LNCaP clone FGC (cell line): Measurements from ENCODE around the gene CBX4.

Experiments used
- DNase-seq: peaks from one replicate; pipeline ENCODE4 v3.0.0-alpha.2; 2011; ENCODE audit warnings: low read depth
- H3K4me3 ChIP-seq: 2 replicates; pipeline ENCODE4 v1.5.1; 2011; ENCODE audit warnings: mild to moderate bottlenecking, low read depth, low read length, control low read depth
- TF ChIP-seq, protein P1 (sequence below): IDR thresholded peaks from 2 replicates; pipeline ENCODE4 v1.5.1; 2012; ENCODE audit warnings: mild to moderate bottlenecking; ENCODE audit not compliant: control insufficient read depth, insufficient read depth; ENCODE audit errors: extremely low read depth

The CBX4 gene

DNA sequence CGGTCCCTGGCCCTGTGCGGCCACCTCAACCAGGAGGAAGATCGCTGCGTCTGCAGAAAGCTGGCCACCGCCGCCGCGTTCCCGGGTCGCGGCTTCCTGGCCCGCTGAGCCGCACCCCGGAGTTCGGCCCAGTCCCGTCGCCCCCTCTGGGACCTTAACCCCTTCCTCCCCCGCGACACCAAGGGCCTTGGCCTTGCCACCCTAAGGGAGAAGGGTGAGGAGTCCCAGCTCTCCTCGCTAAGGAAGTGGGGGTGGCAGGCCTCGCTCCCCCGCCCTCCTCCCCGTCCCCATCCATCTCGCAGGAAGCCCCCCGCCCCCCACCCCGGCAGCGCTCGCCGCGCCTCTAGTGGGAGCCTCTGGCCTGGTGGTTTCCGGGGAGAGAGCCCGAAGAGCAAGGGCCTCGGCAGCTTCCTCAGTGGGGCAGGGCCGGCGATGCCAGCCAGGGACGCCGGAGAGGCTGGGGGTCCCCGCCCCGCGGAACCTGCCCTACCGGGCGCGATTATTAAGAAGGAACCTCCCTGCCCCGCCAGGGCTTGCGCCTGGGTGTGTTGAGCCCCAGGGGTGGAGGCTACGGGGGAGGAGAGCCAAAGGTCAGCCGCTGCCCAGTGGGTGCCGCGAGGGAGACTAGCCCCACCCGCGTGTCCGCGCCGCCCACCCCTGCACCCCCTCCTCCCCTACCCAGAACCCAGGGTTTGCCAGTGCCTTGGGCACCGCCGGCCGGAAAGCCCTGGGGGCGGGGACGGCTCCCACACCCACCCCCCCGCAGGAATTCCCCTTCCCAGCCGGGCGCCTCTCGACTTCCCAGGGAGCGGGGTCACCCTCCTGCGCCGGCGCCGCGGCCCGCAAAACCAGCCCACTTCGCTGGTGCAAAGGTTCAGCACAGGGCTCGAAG is 6.8 kb downstream of the CBX4 start:
- TF ChIP-seq, protein P1, sequence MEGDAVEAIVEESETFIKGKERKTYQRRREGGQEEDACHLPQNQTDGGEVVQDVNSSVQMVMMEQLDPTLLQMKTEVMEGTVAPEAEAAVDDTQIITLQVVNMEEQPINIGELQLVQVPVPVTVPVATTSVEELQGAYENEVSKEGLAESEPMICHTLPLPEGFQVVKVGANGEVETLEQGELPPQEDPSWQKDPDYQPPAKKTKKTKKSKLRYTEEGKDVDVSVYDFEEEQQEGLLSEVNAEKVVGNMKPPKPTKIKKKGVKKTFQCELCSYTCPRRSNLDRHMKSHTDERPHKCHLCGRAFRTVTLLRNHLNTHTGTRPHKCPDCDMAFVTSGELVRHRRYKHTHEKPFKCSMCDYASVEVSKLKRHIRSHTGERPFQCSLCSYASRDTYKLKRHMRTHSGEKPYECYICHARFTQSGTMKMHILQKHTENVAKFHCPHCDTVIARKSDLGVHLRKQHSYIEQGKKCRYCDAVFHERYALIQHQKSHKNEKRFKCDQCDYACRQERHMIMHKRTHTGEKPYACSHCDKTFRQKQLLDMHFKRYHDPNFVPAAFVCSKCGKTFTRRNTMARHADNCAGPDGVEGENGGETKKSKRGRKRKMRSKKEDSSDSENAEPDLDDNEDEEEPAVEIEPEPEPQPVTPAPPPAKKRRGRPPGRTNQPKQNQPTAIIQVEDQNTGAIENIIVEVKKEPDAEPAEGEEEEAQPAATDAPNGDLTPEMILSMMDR, result no peak
- H3K4me3 ChIP-seq, result peak overlapping the region; percentile 94

DNA sequence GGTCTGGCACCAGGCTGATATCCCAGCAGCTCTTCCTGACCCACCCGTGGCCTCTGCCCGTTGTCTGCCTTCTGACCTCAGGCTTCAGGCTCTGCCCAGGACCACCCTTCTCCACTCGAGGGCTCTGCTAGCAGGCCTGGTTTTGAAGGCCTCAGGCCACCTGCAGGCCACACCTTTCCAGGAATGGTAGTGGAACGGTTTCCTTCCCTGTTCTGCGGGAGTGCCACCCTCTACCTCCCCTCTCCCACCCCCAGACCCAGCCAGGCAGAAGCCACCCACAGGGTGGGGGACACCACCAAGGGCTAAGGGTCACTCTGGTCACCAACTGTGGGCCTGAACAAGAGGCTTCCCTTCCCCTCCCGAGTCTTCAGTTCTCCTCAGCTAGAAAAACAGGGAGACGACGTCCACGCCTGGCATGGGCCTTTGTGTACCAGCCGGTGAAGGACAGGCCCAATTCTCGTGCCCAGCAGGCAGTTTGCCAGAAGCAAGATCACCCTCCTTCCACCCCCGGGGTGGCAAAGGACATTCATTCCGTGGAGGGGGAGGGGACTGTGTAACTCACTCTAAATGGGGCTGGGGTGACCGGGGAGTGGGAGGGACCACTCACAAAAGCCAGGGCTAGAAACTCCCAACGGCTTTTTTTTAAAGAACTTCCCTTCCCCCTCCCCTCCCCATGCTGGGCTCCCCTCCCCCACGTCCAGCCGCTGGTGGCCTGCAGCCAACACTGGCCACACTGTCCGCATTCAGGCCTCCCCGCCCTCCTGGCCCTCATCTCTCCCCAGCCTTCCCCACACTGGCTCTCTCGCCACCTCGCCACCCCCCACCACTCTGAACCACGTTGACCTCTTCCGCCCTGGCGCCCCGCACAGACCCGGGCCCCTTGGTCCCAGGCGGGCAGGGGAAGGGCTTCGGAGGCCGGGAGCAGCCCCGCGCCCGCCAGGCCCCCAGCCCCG is 7.7 kb downstream of the CBX4 start:
- TF ChIP-seq, protein P1, result no peak
- DNase-seq, result peak; percentile 92
- peak overlapping the region; percentile 94 for H3K4me3 ChIP-seq

More for the DNA sequence above, 6.8 kb downstream of the CBX4 start:
- DNase-seq, result no peak

DNA sequence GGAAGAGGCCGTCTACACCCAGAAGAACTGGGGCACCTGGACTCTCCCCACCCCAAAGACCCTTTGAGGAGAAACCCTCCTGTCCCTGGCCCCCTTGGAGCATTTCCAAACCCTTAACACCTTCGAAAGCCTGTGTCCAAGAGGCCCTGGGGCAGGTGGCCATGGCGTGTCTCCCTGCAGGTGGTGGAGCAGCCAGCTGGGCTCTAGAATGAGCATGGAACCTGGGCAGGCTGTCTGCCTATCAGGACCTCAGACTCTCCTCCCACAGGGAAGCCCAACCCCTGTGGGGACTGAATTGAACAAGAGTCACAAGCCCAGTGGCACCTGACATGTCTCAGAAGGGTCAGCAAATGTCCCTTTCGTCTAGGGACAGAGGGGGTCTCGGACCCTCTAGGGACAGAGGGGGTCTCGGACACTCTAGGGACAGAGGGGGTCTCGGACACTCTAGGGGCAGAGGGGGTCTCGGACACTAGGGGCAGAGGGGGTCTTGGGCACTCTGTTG is 8.4 kb downstream of the CBX4 start:
- TF ChIP-seq, protein P1, result no peak
- DNase-seq, result no peak
- H3K4me3 ChIP-seq, result no peak overlapping the region

DNA sequence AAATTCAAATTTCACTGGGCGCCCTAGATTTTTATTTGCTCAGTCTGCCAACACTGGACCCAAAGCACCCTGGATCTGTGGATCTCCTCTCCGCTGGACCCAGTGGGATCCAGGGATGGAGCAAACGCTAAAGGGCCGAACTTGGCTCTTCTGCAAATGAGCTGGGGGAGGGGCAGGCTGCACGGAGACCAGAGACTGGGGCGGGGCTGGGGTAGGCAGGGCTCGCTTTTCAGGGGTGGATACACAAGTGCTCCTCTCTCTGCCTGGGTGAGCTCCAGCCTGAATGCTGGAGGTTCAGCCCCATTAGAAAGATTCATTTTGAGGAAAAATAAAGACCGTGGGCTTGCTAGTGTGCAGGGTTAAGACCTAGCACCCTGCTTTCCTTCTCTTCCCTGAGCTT is 8.9 kb downstream of the CBX4 start:
- TF ChIP-seq, protein P1, result no peak
- H3K4me3 ChIP-seq, result no peak overlapping the region
- no peak for DNase-seq

DNA sequence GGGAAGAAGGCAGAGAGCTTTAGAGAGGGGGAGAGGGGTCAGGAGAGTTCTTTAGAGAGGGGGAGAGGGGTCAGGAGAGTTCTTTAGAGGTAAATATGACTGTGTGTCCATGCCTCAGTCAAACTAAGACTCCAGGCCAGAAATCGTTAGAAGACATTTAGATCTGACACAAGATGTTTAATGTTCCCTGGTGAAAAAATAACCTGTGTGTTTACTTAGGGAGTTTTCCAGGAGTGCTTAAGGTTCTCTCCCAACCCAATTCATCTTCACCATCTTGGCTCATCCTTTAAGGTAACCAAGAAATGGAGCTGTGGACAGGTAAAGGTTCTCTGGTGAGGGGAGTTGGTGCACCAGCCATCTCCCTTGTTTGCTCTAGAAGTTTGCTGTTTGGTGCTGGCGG is 9.8 kb downstream of the CBX4 start:
- peak; percentile 87 for DNase-seq
- no peak overlapping the region for H3K4me3 ChIP-seq
- TF ChIP-seq, protein P1, result no peak

DNA sequence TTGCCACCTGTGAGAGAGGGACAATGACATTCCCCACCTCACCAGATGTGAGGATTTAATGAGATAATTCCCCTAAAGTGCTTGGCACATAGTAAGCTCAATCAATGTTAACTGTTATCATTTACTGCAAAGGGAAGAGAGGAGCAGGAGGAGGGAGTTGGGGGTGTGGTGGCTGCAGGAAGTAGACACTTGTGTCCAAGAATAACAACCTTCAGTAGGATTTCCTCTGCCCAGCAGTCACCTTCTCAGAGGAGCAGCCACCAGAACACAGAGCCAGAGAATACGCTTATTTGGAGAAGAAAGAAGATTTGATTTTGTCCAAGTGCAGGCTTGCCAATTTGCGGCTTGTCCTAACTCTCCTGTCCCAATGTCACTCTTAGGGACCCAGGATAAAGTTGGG is 10.2 kb downstream of the CBX4 start:
- no peak for DNase-seq
- H3K4me3 ChIP-seq, result no peak overlapping the region

More for the DNA sequence above, 10.2 kb downstream of the CBX4 start:
- TF ChIP-seq, protein P1, result no peak
